HG02973 (cell line): Measurements from ENCODE around the gene ZHX3.
A peak's percentile ranks its signal among the peaks of the same experiment; 100 is the strongest.

Source experiments
- ATAC-seq: cut with Tn5 transposase; IDR thresholded peaks from one replicate; pipeline ENCODE4 v1.9.1; 2021; ENCODE audit warnings: moderate library complexity; ENCODE audit not compliant: unreplicated experiment

The ZHX3 gene, protein sequence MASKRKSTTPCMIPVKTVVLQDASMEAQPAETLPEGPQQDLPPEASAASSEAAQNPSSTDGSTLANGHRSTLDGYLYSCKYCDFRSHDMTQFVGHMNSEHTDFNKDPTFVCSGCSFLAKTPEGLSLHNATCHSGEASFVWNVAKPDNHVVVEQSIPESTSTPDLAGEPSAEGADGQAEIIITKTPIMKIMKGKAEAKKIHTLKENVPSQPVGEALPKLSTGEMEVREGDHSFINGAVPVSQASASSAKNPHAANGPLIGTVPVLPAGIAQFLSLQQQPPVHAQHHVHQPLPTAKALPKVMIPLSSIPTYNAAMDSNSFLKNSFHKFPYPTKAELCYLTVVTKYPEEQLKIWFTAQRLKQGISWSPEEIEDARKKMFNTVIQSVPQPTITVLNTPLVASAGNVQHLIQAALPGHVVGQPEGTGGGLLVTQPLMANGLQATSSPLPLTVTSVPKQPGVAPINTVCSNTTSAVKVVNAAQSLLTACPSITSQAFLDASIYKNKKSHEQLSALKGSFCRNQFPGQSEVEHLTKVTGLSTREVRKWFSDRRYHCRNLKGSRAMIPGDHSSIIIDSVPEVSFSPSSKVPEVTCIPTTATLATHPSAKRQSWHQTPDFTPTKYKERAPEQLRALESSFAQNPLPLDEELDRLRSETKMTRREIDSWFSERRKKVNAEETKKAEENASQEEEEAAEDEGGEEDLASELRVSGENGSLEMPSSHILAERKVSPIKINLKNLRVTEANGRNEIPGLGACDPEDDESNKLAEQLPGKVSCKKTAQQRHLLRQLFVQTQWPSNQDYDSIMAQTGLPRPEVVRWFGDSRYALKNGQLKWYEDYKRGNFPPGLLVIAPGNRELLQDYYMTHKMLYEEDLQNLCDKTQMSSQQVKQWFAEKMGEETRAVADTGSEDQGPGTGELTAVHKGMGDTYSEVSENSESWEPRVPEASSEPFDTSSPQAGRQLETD

DNA sequence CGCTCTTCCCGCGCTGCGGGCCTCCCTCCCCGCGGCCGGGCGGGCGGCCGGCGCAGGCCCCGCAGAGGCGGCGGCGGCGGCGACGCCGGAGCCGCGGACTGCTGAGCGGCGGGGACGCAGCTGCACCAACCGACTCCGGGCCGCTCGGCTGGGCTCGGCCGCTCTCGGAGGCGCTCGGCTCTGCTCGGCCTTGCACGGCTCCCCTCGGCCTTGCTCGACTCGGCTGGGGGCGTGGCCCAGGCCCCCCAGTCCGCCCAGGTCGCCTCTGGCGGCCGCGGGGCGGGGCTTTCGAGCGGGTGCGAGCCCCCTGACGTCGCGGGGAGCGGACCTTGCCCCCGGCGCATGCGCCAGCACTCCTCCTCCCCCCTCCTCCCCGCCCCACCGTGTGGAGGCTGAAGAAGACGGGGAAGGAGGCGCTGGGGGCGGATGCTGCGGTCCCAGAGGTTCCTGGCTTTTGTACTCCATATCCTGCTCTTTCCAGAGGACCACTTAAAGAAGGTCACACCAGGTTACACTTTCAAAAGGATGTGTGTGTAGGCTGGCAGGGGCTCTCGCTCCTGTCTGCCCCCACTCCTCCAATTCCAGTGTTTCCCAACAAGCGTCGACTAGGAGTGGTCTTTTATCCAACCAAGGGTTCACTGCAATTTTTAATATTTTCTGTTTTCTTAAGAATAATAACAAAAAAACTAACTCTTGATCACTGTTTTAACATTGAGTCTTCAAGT is at the start of gene ZHX3:
Gene ZHX3, minus strand, starts transcription at position 186 of the 725 bp plus-strand sequence. CDS start 112,815 bp downstream, outside the sequence.
- peak; percentile 97 for ATAC-seq

DNA sequence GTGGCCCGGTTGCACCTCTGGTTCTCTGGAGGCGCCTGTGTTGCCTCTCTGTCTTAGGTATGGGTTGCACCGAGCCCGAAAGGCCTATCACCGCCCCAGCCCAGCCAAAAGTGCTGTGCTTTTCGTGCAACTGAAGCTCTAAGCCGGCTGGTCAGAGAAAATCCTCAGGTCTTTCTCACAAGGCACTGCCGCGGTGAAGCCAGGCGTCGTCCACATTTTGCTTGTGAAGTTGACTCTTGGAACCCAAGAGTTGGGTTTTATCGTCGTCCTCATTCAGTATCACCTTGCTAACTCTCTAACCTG is 49.8 kb upstream of the ZHX3 start:
- no peak for ATAC-seq

DNA sequence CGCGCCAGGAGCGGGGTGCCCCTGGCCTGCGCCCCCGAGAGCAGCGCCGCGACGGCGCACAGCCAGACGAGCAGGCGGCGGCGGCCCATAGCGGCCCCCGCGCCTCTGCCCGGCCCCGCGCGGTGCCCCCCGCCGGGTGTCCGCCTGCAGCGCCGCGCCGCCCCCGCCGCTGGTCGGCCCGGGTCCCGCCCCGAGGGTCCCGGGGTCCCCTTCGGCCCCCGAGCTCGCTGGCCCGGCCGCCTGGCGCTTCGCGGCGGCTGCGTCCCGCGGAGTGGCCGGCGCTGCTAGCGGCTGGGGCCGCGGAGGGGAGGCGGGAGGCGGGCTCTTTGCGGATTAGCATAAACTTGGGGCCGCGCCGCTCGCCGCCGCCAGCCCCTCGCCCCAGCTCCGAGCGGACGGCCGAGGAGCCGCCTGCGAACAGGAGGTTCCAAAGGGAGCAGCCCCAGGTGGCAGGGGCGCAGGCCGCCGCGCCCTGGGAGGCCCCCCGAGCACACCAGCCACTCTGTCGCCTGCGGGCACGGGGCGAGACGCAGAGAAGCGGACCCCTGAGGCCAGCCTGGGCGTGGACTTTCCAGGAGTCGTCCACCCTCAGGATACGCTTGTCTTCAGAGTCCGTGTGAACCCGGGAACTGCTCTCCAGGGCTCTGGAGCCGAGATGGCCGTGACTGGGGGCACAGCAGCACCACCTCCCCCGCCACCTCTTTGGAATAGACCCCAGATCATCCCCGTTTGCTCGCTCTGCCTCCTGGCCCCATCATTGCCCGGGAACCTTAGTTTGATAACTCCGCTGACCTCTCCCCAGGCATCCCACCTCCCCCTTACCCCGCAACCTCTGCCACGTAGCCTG is 49.2 kb upstream of the ZHX3 start, which contains the start of gene EMILIN3:
Gene EMILIN3, minus strand, starts transcription at position 273 of the 847 bp plus-strand sequence. Its CDS starts 184 bp downstream, at position 89.
- no peak for ATAC-seq

DNA sequence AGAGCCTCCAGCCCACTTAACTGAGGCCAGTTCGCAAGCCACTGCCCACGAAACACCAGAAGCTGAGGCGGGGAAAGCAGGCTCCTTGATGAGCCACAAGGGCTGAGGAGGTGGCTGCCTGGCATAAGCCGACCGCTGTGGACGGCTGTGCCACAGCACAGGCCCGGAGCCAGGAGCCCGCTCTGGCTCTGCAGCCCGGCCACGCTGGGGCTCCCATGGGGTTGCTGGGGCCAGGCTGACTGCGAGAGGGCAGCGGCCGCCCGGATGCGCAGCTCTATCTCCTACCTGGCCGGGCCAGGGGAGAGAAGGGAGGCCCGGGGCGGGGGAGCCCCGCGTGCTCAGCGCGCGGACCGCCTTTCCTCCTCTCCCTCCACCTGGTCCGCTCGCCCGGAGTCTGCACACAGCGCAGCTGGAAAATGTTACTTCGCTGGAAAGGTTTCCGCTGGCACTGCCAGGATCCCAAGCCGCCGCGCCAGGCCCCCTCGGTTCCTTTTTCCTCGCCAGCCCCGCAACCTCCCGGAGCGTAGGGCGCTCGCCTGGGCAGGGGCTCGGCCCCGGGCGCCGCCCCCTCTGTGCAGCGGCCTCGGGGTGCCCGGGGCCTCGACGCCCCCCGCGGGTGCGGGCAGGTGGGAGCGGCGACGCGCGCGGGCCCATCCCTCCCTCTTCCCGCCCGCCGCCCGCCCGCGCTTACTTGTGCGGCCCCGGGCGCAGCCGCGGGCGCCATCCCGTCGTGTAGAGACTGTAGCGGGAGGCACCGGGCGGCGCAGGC is 48.4 kb upstream of the ZHX3 start:
- ATAC-seq, result no peak

DNA sequence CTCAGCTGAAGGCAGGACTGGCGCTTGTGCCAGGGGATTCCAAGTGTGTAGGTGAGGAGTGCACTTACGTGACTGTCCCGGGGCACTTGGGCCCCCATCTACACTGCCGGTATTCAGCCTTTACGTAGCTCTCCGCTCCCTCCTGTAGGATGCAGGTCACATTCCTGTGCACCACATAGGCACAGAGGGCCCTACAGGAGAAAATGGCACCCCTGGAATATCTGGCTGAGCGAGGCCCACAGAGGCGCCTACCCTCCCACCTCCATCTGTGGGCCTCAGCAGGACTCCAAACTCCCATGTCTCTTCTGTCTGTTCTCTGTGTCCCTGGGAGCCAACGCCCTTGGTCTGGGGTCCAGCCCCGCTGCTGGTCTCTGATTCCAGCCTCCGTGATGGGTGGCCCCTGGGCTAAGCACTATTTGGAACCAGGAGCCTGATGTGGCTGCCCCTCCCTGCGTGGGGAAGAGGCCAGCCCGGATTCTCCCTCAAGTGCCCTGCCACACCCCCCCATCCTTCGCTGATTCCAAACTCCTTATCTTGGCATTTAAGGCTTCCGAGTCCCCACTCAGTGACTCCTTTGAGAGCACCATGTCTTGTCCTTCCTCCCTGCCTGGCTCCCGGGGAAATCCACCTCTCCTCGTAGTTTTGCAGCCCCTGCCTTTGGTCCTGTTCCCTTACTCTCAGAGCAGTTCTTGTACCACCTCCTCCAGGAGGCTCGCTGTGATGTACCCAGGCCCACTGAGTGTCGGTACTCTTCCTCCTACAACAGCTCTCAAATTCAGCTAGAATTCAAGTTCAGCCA is 47.6 kb upstream of the ZHX3 start:
- no peak for ATAC-seq

DNA sequence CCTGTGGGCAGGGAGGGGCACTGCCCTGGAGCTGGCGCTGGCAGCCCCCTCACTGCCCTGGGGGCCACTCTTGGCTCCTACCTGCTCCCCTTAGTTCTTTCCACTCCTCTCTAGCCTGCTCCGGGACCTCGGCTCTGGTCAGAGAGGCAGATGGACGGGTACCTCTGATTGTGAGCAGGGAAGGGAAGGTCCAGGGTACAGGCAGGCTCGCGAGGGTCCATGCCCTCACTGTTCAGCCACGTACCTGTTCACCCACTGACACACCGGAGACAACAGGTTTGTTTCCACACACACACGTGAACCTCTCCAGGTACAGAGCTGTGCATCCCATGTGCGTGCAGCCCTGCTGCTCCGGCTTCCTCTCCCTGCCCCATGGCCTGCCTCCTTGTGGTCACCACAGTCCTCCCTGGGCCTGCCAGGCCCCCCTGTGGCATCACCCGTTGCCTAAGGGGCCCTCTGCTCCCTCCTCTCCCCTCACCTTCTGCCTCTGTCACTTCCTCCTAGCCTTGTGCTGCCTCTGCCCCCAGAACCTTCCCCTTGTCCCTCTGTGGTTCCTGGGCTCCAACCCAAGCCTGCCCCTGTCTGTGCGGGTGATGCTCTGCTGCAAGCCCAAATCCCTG is 46.8 kb upstream of the ZHX3 start:
- ATAC-seq, result no peak

DNA sequence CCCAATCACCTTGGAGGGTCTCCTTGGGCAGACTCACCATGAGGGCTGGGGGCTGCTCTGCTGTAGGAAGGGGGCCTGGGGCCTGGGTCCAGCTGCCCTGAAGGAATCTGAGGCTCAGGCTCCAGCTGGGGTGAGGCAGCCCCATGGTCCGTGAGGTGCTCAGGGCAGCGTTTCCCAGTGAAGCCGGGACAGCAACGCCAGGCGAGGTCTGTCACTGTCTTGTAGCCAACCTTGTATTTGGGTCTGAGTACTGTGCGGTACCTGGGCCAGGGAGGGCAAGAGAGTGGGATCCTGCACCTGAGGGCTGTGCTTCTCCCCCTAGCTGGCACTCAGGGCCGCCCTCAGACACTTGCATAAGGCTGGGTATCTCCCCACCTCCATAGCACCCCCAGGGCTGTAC is 46.1 kb upstream of the ZHX3 start:
- ATAC-seq, result no peak

DNA sequence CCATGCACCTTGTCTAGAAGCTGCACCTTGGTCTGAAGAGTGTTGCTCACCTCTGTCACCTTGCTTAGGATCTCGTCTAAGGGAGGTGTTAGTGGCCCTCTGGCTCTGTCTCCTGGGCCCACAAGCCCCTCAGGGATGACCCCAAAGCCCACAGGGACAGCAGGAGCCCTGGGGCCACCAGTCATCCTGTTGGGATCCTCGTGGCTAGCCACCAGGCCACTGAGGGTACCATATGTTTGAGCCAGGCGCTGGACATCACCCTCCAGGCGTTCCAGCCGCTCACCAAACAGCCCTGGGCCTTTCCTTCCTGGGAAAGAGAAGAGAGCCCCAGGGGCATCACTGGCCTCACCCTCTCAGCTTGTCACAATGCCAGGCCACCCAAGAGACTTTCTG is 45.2 kb upstream of the ZHX3 start:
- ATAC-seq, result no peak

DNA sequence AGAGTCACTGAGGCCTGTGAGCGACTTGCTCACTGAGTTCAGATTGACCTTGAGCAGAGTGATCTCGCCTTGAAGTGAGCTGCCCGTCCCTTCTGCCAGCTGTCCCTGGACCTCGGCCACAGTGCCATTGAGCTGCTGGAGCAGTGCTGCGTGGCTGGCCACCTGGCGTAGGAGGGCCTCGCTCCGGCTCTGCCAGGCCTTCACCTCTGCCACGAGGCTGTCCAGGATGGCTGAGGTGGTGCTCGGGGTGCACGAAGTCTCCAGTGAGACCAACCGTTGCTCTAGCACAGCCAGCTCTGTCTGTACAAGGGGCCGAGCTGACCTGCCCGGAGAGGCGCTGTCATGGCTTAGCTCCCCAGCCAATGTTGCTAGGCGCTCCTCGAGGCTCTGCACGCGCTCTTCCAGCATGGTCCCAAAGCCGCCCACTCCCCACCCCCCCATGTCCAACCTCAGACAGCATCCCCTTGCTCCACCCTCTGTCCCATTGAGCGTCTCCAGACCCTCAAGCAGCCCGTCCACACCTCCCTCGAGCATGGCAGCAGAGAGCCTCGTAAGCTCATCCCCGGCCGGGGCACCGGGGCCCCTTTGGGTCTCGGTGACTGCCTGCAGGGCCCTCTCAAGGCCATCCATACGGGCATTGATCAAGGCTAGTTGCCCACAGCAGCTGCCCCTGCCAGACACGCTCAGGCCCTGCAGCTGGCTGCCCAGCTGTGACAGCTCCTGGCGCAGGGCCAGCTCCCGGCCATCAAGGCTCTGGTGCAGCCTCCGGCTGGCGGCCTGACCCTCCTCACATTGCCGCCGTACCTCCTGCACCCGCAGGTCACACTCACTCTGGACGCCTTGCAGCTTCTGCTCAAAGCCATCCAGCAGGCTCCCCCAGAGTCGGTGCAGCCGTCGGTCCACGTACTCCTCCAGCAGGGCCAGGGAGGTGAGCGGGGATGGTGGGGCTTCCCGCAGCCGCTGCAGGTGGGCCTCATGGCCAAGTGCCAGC is 44.5 kb upstream of the ZHX3 start:
- no peak for ATAC-seq

DNA sequence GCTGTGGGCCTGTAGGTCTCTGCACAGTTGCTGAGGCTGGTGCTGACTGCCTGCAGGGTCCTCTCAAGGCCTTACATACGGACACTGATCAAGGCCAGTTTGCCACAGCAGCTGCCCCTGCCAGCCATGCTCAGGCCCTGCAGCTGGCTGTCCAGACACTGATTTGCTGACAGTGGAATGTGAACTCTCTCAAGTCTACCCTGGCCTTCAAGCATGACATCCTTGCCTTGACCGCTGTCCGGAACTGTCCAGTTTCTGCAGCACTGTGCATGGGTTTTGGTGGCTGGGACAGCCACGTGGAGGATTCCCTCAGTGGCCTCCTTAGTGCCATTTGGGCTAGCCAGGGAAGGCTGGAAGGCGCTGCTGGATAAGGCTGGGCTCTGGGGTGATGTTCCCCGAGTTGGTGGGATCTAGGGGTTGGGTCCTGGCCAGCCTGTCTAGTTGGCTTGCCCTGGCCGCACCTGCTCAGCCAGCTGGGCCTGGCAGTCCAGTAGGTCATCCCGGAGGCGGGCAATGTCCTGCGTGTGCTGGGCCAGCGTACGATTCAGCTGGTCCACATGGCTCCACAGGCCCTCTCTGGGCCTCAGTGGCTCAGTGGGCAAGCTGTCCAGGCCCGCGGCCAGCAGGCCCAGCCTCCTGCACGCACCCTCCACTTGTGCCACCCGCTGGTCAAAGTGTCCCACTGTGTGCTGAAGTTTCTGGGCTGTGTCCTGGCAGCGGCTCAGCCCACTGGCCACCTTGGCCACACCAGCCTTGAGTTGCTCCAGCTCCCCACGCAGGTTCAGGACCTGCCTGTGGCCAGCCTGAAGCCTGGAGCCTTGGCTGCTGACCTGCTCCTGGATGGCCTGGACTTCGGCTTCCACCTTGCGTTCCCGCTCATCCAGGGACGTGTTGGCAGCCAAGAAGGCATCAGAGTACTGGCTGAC is 43.6 kb upstream of the ZHX3 start:
- ATAC-seq, result no peak

DNA sequence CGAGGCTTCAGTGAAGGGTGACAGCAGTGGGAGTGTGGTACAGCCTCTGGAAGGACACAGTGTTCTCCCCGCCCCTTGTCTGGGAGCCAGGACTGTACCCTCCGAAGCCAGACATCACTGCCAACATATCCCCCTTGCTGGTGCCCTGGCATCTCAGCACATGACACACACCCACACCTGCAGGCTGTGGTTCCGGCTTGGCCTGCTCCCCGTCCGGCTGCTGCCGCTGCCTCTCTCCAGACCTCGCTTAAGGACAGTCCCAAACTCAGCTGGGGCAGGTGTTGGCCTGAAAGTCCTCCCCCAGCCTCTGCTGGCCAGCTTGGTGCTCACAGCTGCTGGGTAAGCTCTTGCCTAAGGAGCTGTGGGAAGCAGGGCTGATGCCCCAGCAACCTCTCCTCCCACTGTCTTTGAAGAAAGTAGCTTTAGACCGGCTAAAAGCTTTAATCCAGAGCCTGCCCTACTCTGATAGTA is 42.0 kb upstream of the ZHX3 start:
- ATAC-seq, result no peak

DNA sequence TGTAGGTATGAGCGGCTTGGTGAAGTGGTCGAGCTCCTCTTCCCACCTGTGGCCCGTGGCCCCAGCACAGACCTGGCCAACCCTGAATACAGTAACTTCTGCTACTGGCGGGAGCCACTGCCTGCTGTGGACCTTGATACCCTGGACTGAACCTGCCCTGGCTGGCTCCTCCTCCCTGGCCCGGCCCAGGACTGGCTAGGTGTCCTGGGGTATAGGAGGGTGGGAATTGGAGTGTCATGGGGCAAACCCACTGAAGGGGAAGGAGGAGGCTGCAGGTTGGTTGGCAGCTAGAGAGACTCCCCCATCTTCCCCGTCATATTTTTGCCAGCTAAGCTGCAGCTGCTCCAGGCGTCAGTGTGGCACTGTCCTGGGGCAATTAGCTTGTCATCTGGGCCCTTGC is 41.2 kb upstream of the ZHX3 start:
- ATAC-seq, result no peak

DNA sequence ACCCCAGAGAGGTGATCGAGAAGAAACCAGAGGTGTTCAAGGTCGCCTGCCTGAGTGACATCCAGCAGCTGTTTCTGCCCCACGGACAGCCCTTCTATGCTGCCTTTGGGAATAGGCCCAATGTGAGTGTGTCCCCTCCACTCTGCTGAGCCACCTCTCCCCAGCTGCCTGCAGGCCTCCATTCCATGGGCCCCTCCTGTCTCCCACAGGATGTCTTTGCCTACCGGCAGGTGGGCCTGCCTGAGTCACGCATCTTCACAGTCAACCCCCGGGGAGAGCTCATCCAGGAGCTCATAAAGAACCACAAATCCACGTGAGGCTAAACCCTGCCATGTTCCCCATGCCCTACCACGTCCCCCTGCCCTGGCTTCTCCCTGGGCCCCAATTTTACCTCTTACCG is 40.7 kb upstream of the ZHX3 start:
- ATAC-seq, result no peak

DNA sequence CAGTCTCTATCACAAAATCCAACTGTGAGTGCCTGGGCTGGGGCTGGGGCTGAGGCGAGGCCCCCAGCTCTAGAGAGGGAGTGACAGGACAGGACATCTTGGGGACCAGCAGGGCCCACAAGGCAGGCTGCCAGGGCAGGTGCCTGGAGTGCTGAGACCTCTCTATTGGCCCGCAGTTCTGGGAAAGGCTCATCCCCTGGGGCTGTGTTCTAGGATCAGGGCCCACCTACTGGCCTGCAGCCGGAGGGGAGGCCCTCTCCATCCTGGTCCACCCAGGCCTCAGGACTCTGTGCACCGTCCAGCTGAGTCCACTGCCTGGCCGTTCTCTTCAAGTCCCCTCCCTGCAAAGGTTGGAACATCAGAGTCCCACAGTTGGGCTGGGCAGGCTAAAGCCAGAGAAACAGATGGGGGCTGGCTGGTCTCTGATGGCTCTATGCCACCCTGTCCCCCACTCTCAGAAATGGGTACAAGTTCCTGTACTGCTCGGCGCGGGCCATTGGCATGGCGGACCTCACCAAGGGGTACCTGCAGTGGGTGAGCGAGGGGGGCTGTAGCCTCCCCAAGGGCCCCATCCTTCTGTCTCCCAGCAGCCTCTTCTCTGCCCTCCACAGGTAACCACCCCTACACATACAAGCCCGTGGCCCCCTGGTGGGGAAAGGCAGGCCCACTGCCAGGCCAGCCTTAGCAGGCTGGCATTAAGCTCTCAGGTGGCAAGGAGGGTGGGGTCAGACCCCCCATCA is 40.1 kb upstream of the ZHX3 start:
- no peak for ATAC-seq

DNA sequence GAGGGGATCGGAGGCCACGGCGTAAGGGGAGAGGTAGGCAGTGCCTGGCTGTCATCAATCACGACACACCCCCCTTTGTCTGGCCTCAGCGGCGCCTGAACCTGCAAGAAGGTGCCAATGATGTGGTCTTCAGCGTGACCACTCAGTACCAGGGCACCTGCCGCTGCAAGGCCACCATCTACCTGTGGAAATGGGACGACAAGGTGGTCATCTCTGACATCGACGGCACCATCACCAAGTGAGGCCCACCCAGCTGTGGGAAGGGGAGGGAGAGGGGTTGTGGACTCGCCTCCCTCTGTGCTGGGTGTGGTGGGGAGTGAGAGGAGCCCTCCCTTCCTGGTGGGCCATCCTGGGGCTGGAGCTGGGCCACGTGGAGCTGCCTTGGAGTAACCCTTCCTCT is 39.4 kb upstream of the ZHX3 start:
- ATAC-seq, result no peak
